Natural killer cell treated with Interleukin-12 subunit alpha and Interleukin-12 subunit beta and Interleukin-15 and Interleukin-18, amount 100 ng/mL, for 72 hours (primary cell): ENCODE data around the gene IPO9. TPM values are rescaled to one million over a fixed set of nuclear protein-coding genes. Genes with fewer than 3 reads are reported as not detected.

ENCODE experiments used
- ATAC-seq, 2 donors: fragments of 150-1000 bp; cut with Tn5 transposase in 1 of 2; sonication (Bioruptor Pico), chemical (Tn5 transposase) in 1 of 2; 2 replicates each; pipeline ENCODE4 v1.10.0; 2021
- DNase-seq: peaks from one replicate; pipeline ENCODE4 v3.0.0; 2022; ENCODE audit warnings: low spot score
- H3K27ac Mint-ChIP-seq, 2 donors: 1 replicate in 1 of 2; 2 replicates in 1 of 2; pipeline ENCODE4 v1.8.0; 2022; ENCODE audit warnings: mixed read lengths in 2 of 2, mild to moderate bottlenecking in 1 of 2, moderate library complexity in 1 of 2
- H3K27me3 Mint-ChIP-seq, 2 donors: 1 replicate in 1 of 2; 2 replicates in 1 of 2; pipeline ENCODE4 v1.8.0; 2022; ENCODE audit warnings: mixed read lengths in 2 of 2
- H3K36me3 Mint-ChIP-seq: one replicate; pipeline ENCODE4 v1.8.0; 2022; ENCODE audit warnings: mixed read lengths
- H3K4me1 Mint-ChIP-seq, 2 donors: 1 replicate in 1 of 2; 2 replicates in 1 of 2; pipeline ENCODE4 v1.8.0; 2022; ENCODE audit warnings: low read depth in 2 of 2, mixed read lengths in 2 of 2, mild to moderate bottlenecking in 1 of 2
- H3K4me3 Mint-ChIP-seq: one replicate; pipeline ENCODE4 v1.8.0; 2022; ENCODE audit warnings: mixed read lengths
- H3K9me3 Mint-ChIP-seq: 2 replicates; pipeline ENCODE4 v1.8.0; 2022; ENCODE audit warnings: mixed read lengths
- total RNA-seq, 2 donors: library from RNA; stranded (reverse); gene quantifications; one replicate each; pipeline ENCODE4 v1.2.3, GENCODE V29; 2022

The IPO9 gene
- total RNA-seq, 2 donors from 2014 or later: 61.4 to 91.0 TPM

- Mint-ChIP-seq H3K27me3 (peaks cover 15% of the 10 kb centered on the region in 2 donors), H3K27ac (no peak overlapping the region), H3K36me3 (no peaks in the 10 kb centered on the region), H3K4me3 (no peak overlapping the region), H3K9me3 (no peaks in the 10 kb centered on the region), H3K4me1 (no peaks in the 10 kb centered on the region)
- ATAC-seq (no peak), DNase-seq (no peak)
These were observed 96.3 kb downstream of the IPO9 start for GRCh38 chr1:201925301-201925567.

- no peak for DNase-seq
- H3K4me1 Mint-ChIP-seq: no peaks in the 10 kb centered on the region
- no peaks in the 10 kb centered on the region for H3K36me3 Mint-ChIP-seq
- no peak overlapping the region for H3K27ac Mint-ChIP-seq
- no peak for ATAC-seq
- H3K27me3 Mint-ChIP-seq: peaks cover 12 to 15% of the 10 kb centered on the region in 2 donors
- H3K9me3 Mint-ChIP-seq: no peaks in the 10 kb centered on the region
- no peak overlapping the region for H3K4me3 Mint-ChIP-seq
These were observed 97.2 kb downstream of the IPO9 start for GRCh38 chr1:201925981-201926645.

GRCh38 chr1:201928266-201928665 lies 99.3 kb downstream of the IPO9 start:
- Mint-ChIP-seq H3K27me3 (peaks cover 8% of the 10 kb centered on the region in 2 donors), H3K9me3 (no peaks in the 10 kb centered on the region)

GRCh38 chr1:201930137-201930536 lies 101.2 kb downstream of the IPO9 start:
- Mint-ChIP-seq H3K36me3 (no peaks in the 10 kb centered on the region), H3K27me3 (peaks cover 11 to 13% of the 10 kb centered on the region in 2 donors), H3K9me3 (no peaks in the 10 kb centered on the region), H3K27ac (no peak overlapping the region), H3K4me1 (no peaks in the 10 kb centered on the region), H3K4me3 (no peak overlapping the region)
- ATAC-seq (no peak), DNase-seq (no peak)

More at GRCh38 chr1:201928266-201928665, 99.3 kb downstream of the IPO9 start:
- no peak overlapping the region for H3K27ac Mint-ChIP-seq
- ATAC-seq: no peak
- H3K36me3 Mint-ChIP-seq: no peaks in the 10 kb centered on the region
- no peak for DNase-seq
- H3K4me1 Mint-ChIP-seq: no peaks in the 10 kb centered on the region
- H3K4me3 Mint-ChIP-seq: no peak overlapping the region

- ATAC-seq (no peak), DNase-seq (no peak)
- Mint-ChIP-seq H3K27ac (no peak overlapping the region), H3K4me3 (no peak overlapping the region), H3K36me3 (no peaks in the 10 kb centered on the region), H3K9me3 (no peaks in the 10 kb centered on the region), H3K27me3 (peaks cover 11 to 12% of the 10 kb centered on the region in 2 donors), H3K4me1 (no peaks in the 10 kb centered on the region)
These were observed 101.8 kb downstream of the IPO9 start for GRCh38 chr1:201930803-201931202.

Other genes with a start within 250 kb of the IPO9 start
- gene SHISA4, start 59.7 kb downstream of the IPO9 start, total RNA-seq: 1 to 10 TPM; 2.5 TPM
- gene LMOD1, start 117.4 kb downstream of the IPO9 start, total RNA-seq: not detected
- gene TIMM17A, start 126.3 kb downstream of the IPO9 start, total RNA-seq: 10 to 100 TPM; 81.5 to 89.5 TPM
- gene RNPEP, start 153.5 kb downstream of the IPO9 start, total RNA-seq: 10 to 100 TPM; 50.1 to 54.3 TPM
- under 1 TPM; 0.84 to 0.98 TPM for gene ELF3, start 181.4 kb downstream of the IPO9 start, total RNA-seq